Lung microvascular endothelial cell (primary cell): ENCODE results near the gene GNB2. TPM values are rescaled to one million over a fixed set of nuclear protein-coding genes. Genes with fewer than 3 reads are reported as not detected.
"Not testable (repeated sequence)": the region's sequence is repeated elsewhere in the genome, so short reads cannot be mapped to it uniquely, and the experiment has no call there.

Source experiments
- DNase-seq, 2 donors: peaks; one replicate each; pipeline versions ENCODE4 v3.0.0 to v3.0.0-alpha.2; 2010; ENCODE audit warnings: low read depth in 2 of 2
- total RNA-seq: library from RNA; depleted of rRNA; stranded (reverse); fragments of >200 nt; gene quantifications from 2 replicates; pipeline ENCODE4 v1.2.1, GENCODE V29; 2014

Gene GNB2
- total RNA-seq, 1 donor from 2014 or later: 76.4 TPM

GRCh38 chr7:100693312-100694097 lies 20.0 kb downstream of the GNB2 start:
- peak in 1 of 2 donors; percentile 17 for DNase-seq

DNA sequence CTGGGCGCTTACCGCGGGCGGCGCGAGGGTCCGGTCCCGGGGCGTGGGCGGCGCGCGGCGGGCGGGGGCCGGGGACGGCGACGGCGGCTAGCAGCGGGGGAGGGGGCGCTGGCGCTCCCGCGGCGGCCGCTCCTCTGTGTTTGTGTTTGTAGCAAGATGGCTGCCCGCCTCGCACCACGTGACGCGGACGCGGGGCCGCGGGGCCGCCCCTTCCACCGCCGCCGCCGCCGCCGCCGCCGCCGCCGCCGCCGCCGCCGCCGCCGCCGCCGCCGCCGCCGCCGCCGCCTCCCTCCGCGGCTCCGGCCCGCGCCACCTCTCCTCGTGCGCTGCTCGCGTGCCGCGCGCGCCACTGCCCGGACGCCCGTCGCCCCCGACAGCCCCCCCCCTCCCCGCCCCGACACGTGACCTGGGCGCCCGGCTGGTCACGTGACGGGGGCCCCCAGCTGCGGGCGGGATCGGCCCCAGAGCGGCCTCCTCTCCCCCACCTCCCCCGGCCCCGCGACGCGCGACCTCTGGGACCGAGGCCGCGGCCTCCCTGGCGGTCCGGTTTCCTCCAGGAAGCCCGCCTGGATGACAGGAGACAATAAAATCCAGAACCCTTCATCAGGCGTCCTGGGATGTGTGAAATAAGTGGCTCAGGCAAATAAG lies 20.7 kb downstream of the GNB2 start, which contains the start of gene GIGYF1:
Gene GIGYF1 (minus strand): TSS at position 153 of the 648 bp plus-strand sequence. CDS start 6,012 bp downstream, outside the sequence.
- peak; percentile 62 to 80 for DNase-seq

DNA sequence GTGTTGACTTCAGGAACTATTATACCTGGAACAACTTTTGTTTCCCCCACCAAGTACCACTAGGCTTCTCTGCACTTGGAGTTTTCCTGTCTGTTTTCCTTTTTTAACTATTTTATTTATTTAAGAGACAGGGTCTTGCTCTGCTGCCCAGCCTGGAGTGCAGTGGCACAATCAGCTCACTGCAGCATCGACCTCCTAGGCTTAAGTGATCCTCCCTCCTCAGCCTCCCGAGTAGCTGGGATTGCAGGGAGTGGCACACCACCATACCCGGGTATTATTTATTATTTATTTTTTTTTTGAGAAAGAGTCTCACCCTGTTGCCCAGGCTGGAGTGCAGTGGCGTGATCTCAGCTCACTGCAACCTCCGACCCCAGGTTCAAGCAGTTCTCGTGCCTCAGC lies 22.6 kb downstream of the GNB2 start:
- no peak for DNase-seq

GRCh38 chr7:100699018-100699417 lies 25.5 kb downstream of the GNB2 start:
- DNase-seq: no peak

DNA sequence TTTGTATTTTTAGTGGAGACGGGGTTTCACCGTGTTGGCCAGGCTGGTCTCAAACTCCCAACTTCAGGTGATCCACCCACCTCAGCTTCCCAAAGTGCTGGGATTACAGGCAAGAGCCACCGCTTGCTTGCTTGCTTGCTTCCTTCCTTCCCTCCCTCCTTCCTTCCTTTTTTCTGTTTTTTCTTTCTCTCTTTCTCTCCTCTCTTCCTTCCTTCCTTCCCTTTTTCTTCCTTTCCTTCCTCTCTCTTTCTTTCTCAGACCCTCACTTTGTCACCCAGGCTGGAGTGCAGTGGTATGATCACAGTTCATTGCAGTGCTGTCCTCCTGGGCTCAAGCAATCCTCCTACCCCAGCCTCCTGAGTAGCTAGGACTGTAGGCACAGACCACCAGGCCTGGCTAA lies 27.5 kb downstream of the GNB2 start:
- DNase-seq: not testable (repeated sequence)

- DNase-seq: peak; percentile 70 to 76
Observed at GRCh38 chr7:100705320-100705752, 31.8 kb downstream of the GNB2 start.

GRCh38 chr7:100705753-100706671 lies 32.5 kb downstream of the GNB2 start, which contains the start of gene POP7:
Gene POP7, plus strand, starts transcription at chr7:100706121. Its CDS starts 710 bp downstream, at chr7:100706831.
- peak; percentile 99 for DNase-seq

DNA sequence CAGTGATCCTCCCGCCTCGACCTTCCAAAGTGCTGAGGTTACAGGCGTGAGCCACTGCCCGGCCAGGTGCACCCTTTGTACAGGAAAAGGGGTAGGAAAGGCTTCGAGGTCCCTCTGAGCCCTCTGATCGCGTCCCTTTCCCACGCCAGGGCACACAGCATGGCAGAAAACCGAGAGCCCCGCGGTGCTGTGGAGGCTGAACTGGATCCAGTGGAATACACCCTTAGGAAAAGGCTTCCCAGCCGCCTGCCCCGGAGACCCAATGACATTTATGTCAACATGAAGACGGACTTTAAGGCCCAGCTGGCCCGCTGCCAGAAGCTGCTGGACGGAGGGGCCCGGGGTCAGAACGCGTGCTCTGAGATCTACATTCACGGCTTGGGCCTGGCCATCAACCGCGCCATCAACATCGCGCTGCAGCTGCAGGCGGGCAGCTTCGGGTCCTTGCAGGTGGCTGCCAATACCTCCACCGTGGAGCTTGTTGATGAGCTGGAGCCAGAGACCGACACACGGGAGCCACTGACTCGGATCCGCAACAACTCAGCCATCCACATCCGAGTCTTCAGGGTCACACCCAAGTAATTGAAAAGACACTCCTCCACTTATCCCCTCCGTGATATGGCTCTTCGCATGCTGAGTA lies 33.3 kb downstream of the GNB2 start:
- DNase-seq: no peak

- DNase-seq: no peak
Observed at GRCh38 chr7:100708395-100708794, 34.9 kb downstream of the GNB2 start.

DNA sequence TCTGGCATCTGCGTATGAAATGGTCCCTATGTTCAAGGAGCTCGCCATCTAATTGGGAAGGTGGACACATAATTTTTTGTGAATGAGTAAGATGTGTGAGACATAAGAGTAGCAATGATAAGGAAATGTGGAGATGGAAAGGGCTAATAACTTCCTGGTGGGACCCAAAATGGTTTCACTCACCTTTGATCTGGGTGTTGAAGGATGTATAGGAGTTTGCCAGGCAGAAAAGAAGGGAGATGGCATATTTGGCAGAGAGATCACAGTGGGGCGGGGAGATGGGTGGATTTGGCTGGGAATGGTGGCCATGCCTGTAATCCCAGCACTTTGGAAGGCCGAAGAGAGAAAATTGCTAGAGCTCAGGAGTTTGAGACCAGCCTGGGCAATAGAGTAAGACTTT lies 36.9 kb downstream of the GNB2 start:
- no peak for DNase-seq

GRCh38 chr7:100711369-100711768 lies 37.8 kb downstream of the GNB2 start:
- DNase-seq: no peak

GRCh38 chr7:100714725-100715124 lies 41.2 kb downstream of the GNB2 start:
- DNase-seq: no peak

- DNase-seq: not testable (repeated sequence)
Observed at GRCh38 chr7:100717073-100717472, 43.5 kb downstream of the GNB2 start.

DNA sequence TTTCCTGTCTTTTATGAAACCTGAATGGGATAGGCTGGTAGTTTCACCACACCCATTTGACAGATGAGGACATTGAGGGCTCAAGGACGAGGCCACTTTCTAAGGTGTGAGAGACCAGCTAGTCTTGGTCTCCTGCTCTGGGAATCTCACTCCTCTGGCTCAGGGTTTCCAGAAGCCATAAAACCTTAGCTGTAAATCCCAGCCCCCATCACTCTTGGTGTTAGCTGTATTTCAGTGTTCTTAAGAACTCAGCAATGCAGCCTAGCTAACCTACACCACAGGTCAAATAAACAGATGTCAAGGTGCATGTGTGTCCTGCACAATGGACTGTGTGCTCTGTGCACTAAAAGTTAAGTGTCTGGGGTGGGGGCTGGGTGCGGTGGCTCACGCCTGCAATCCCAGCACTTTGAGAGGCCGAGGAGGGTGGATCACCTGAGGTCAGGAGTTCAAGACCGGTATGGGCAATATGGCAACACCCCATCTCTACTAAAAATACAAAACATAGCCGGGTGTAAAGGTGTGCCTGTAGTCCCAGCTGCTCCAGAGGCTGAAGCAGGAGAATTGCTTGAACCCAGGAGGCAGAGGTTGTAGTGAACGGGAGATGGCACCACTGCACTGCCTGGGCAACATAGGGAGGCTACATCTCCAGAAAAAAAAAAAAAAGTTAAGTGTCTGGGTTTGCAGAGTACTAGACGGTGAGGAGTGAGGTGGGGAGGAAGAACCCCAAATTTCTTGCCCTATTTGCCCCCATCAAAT lies 46.2 kb downstream of the GNB2 start:
- DNase-seq: peak in 1 of 2 donors; percentile 8

- DNase-seq: no peak
Observed at GRCh38 chr7:100720279-100720670, 46.7 kb downstream of the GNB2 start, which contains the start of gene EPO. Gene EPO, plus strand, starts transcription at chr7:100720468. Its CDS starts 513 bp downstream, at chr7:100720981.

GRCh38 chr7:100720671-100721504 lies 47.3 kb downstream of the GNB2 start:
- DNase-seq: no peak

- DNase-seq: no peak
Observed at GRCh38 chr7:100721505-100721812, 47.9 kb downstream of the GNB2 start.

GRCh38 chr7:100722480-100723212 lies 49.1 kb downstream of the GNB2 start:
- DNase-seq: no peak
